GM12892 (cell line): ENCODE measurements around the gene ZNF8.

Source experiments
- DNase-seq: peaks from one replicate; pipeline ENCODE4 v3.0.0; 2011; ENCODE audit not compliant: insufficient read length
- FAIRE-seq: peaks from 2 replicates; lab custom pipeline; 2011; peaks lifted over from hg19 to GRCh38; lab: Jason Lieb, UNC
- POLR2A ChIP-seq: IDR thresholded peaks from 2 replicates; pipeline ENCODE4 v1.6.1; 2011; ENCODE audit warnings: low read depth, low read length, control low read depth
- POLR2AphosphoS5 ChIP-seq: IDR thresholded peaks from 2 replicates; pipeline ENCODE4 v1.6.1; 2011; ENCODE audit warnings: low read depth, low read length, control low read depth
- TAF1 ChIP-seq: IDR thresholded peaks from 2 replicates; pipeline ENCODE4 v1.6.1; 2011; ENCODE audit warnings: low read depth, mild to moderate bottlenecking, control low read depth, low read length, borderline replicate concordance

The ZNF8 gene

GRCh38 chr19:58274771-58275201 lies 4.0 kb upstream of the ZNF8 start:
- no peak for TF ChIP-seq TAF1
- TF ChIP-seq POLR2A: no peak
- no peak for TF ChIP-seq POLR2AphosphoS5
- DNase-seq (no peak), FAIRE-seq (no peak)

- TF ChIP-seq TAF1: no peak
- TF ChIP-seq POLR2AphosphoS5: no peak
- no peak for TF ChIP-seq POLR2A
- FAIRE-seq: no peak
- DNase-seq: no peak
These were observed 3.2 kb upstream of the ZNF8 start for GRCh38 chr19:58275564-58275963.

- TF ChIP-seq POLR2AphosphoS5 (no peak), TAF1 (no peak), POLR2A (no peak)
- DNase-seq: no peak
These were observed 1.6 kb upstream of the ZNF8 start for GRCh38 chr19:58277197-58277596.

DNA sequence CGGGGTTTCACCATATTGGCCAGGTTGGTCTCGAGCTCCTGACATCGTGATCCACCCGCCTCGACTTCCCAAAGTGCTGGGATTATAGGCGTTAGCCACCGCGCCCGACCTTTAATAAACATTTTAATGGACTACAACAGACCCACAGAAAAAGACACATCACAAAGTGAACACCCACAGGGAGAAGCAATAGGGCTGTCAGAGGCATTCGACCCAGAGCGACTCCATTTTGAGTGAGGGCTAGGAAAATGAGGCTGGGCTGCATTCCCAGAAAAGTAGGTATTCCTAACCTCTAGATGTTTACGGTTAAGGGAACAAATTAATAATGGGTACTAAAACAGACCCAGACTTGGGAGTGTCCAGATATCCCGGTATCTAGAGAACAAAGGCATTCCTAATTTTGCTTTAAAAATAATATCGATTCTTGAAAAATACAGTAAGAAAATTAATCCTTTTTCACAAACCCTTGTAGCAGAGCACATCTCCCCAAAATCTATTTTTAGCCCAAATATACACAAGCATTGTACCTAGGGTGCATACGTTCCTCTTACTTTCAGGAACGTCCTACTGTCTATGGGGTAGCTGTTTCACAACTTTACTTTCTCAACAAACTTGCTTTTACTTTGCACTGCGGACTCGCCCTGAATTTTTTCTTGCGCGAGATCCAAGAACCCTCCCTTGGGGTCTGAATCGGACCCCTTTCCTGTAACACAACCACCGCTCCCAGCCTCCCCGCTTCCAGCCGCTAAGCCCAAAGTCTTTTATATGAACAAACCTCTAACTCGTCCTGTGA lies 811 bp upstream of the ZNF8 start:
- TF ChIP-seq TAF1 (no peak), POLR2AphosphoS5 (no peak), POLR2A (no peak)
- no peak for DNase-seq
- no peak for FAIRE-seq

More at GRCh38 chr19:58277197-58277596, 1.6 kb upstream of the ZNF8 start:
- FAIRE-seq: no peak

- peak; percentile 40 for FAIRE-seq
- DNase-seq: peak; percentile 55
- TF ChIP-seq POLR2AphosphoS5 (no peak), TAF1 (no peak), POLR2A (no peak)
These were observed 528 bp downstream of the ZNF8 start for GRCh38 chr19:58279042-58279924.

DNA sequence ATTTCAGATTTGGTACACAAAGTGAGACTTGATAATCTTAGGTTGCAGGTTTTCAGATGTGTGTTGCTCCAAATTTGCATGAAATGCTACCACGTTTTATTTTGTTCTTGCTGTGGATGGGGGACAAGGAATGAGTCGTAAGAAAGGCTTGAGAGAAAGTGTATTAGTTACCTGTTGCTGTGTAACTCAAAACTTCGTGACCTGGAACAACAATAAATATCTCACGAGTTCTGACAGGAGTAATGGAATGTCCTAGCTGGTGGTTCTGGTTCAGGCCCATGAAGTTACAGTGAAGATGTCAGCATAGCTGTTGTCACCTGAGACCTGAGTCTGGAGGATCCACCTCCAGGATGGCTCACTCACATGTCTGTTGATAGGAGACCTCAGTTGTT lies 1.2 kb downstream of the ZNF8 start:
- FAIRE-seq (no peak), DNase-seq (no peak)
- TF ChIP-seq POLR2A (0 out of 2 replicates have a peak, but pooled peaks have one; percentile 28), POLR2AphosphoS5 (no peak), TAF1 (no peak)

- TF ChIP-seq POLR2A (no peak), POLR2AphosphoS5 (no peak), TAF1 (no peak)
- no peak for DNase-seq
- FAIRE-seq: no peak
These were observed 5.4 kb downstream of the ZNF8 start for GRCh38 chr19:58284199-58284598.

DNA sequence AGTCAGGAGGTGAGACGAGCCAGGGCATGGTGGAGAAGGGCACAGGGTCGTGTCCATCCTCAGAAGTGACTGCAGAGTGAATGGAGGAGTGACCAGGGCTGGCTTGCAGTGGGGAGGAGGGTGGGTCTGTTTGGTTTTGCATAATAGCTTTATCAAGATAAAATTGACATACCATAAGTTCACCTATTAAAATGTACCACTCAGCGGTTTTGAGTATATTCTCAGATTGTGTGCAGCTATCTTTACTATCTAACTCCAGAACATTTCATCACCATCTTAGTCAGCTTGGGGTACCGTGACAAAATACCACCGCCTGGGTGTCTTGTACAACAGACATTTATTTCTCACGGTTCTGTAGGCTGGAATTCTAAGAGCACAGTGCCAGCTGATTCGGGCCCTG lies 13.2 kb downstream of the ZNF8 start:
- TF ChIP-seq TAF1 (no peak), POLR2A (no peak), POLR2AphosphoS5 (no peak)
- no peak for DNase-seq
- FAIRE-seq: no peak

DNA sequence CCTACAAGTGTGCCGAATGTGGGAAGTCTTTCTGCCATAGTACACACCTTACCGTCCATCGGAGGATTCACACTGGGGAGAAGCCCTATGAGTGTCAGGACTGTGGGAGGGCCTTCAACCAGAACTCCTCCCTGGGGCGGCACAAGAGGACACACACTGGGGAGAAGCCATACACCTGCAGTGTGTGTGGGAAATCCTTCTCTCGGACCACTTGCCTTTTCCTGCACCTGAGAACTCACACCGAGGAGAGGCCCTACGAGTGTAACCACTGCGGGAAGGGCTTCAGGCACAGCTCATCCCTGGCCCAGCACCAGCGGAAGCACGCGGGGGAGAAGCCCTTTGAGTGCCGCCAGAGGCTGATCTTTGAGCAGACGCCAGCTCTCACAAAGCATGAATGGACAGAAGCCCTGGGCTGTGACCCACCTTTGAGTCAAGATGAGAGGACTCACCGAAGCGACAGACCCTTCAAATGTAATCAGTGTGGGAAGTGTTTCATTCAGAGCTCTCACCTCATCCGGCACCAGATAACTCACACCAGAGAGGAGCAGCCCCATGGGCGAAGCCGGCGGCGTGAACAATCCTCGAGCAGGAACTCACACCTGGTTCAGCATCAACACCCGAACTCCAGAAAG lies 16.1 kb downstream of the ZNF8 start:
- no peak for DNase-seq
- TF ChIP-seq POLR2A: no peak
- TF ChIP-seq TAF1: no peak
- TF ChIP-seq POLR2AphosphoS5: no peak
- no peak for FAIRE-seq

DNA sequence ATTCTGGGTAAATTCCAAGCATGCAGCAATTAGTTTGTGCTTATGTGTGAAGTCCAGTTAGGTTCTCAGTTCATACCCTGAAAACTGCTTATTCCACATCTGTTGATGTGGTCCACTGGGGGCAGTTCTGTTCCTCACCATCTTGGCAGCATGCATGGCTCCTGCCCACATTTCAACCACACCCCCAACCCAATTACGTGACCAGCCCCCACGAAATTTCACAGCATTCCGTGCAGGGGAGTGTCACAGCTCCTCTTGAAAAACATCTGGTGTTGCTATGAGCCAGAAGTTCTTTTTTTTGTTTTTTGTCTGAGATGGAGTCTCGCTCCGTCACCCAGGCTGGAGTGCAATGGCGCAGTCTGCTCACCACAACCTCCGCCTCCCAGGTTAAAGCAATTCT lies 17.3 kb downstream of the ZNF8 start:
- DNase-seq (no peak), FAIRE-seq (no peak)
- TF ChIP-seq POLR2AphosphoS5 (no peak), TAF1 (no peak), POLR2A (no peak)

- TF ChIP-seq TAF1: no peak
- TF ChIP-seq POLR2AphosphoS5: no peak
- no peak for TF ChIP-seq POLR2A
- FAIRE-seq (no peak), DNase-seq (no peak)
These were observed 21.9 kb downstream of the ZNF8 start for GRCh38 chr19:58300620-58301019.

GRCh38 chr19:58304255-58304654 lies 25.5 kb downstream of the ZNF8 start:
- TF ChIP-seq POLR2A (no peak), TAF1 (no peak), POLR2AphosphoS5 (no peak)
- no peak for DNase-seq
- peak; percentile 24 for FAIRE-seq
